ENCODE data around the gene CLEC2A.

The CLEC2A gene

DNA sequence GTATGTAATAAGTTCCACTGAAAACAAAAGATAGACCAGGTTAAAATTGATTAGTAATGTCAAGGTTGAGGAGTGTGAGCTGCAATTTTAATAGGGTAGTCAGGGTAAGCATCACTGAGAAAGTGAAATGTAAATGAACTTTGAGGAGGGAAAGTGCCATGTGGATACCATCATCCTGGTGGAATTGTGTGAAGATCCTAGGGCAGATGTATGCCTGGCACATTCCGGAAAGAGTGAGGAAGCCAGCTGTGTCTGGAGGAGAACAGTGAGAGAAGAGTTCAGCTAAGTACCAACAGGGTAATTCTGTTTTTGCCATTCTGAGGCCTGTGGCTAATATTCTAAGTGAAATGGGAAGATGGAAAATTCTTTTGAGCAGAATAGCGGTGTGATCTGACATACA lies 2.9 kb upstream of the CLEC2A start:
- DNase-seq (ENCODE audit: insufficient read length, low spot score): no peak
- no peak for TF ChIP-seq CTCF (IDR thresholded peaks at IDR 0.05; ENCODE audit: insufficient read depth, missing control alignments)
- FAIRE-seq: no peak

DNA sequence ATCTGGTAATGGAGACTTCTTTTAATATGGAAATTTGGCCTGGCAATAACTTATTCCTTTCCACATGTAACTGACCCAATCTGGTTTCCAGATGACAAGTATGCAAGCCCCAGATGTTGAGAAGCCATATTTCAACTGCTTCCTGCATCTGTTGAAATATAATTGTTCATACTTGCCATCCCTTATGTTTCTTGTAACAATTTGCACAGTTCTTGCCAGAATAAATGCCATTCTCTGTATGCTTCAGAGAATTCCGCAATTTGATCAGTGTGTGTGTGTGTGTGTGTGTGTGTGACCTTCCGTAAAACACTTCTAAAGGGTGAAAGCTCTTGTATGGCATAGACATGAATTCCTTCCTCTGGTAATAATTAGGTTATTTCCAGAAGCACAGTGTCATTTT lies 1.8 kb upstream of the CLEC2A start:
- TF ChIP-seq CTCF (IDR thresholded peaks at IDR 0.05; ENCODE audit: insufficient read depth, missing control alignments): no peak
- FAIRE-seq (no peak), DNase-seq (ENCODE audit: insufficient read length, low spot score) (no peak)

- no peak for DNase-seq (ENCODE audit: insufficient read length, low spot score)
- FAIRE-seq: no peak
- TF ChIP-seq CTCF (IDR thresholded peaks at IDR 0.05; ENCODE audit: insufficient read depth, missing control alignments): no peak
These were observed 925 bp downstream of the CLEC2A start for GRCh38 chr12:9931245-9931644.

DNA sequence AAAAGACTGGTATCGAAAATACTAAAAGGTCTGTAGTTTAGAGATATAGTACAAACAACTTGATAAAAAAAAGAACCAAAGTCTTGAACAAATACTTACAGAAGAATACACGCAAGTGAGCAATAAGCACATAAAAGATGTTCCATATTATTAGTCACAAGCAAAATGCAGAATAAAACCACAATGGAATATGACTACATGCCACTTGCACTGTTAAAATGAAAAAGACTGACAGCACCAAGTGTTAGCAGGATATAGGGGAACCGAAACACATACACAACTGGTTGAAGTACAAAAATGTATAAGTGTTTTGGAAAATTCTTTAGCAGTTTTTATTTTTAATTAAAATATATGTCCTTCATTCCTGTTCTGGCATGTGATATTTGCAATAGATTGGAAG lies 3.6 kb downstream of the CLEC2A start:
- no peak for TF ChIP-seq CTCF (IDR thresholded peaks at IDR 0.05; ENCODE audit: insufficient read depth, missing control alignments)
- FAIRE-seq: no peak
- no peak for DNase-seq (ENCODE audit: insufficient read length, low spot score)

DNA sequence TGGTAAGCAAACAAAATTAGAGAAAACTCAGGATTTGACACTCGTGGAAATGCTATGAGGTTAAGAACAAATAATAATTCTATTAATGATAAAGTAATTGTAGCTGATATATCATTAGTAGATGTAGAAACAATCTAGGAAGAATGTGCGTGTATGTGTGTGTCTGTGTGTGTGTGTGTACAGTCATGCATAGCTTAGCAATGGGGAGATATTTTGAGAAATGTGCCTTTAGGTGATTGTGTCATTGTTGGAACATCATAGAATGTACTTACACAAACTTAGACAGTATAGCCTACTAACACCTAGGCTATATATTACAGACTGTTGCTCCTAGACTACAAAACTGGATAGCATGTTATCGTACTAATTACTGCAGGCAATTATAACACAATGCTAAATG lies 5.3 kb downstream of the CLEC2A start:
- no peak for TF ChIP-seq CTCF (IDR thresholded peaks at IDR 0.05; ENCODE audit: insufficient read depth, missing control alignments)
- DNase-seq (ENCODE audit: insufficient read length, low spot score) (no peak), FAIRE-seq (no peak)

- peak; percentile 55 for TF ChIP-seq CTCF (IDR thresholded peaks at IDR 0.05; ENCODE audit: insufficient read depth, missing control alignments)
- DNase-seq (ENCODE audit: insufficient read length, low spot score): no peak
- FAIRE-seq: no peak
These were observed 6.3 kb downstream of the CLEC2A start for GRCh38 chr12:9925705-9926393.

- DNase-seq (ENCODE audit: insufficient read length, low spot score): no peak
- no peak for FAIRE-seq
- TF ChIP-seq CTCF (IDR thresholded peaks at IDR 0.05; ENCODE audit: insufficient read depth, missing control alignments): no peak
These were observed 9.7 kb downstream of the CLEC2A start for GRCh38 chr12:9922429-9922828.

All from D721Med (cell line).